ENCODE measurements around the gene PRR22.

GRCh38 chr19:5778402-5778801, 6.1 kb downstream of the PRR22 start:
- no peak for TF ChIP-seq EZH2 (IDR thresholded peaks at IDR 0.05; ENCODE audit: borderline replicate concordance)
- TF ChIP-seq CTCF (IDR thresholded peaks at IDR 0.05; ENCODE audit: poor library complexity), result no peak

Data from hepatocyte (in vitro differentiated cells).